Loucy (cell line): ENCODE results near the gene SCN11A.

Experiments used
- H2AFZ ChIP-seq: fragments of 200-600 bp; sonication (generic); 2 replicates; pipeline ENCODE4 v1.6.0; 2016; ENCODE audit warnings: antibody characterized with exemption, mild to moderate bottlenecking, low read length, moderate library complexity
- H3F3A ChIP-seq: fragments of 200-600 bp; 2 replicates; pipeline ENCODE4 v1.6.0; 2016; ENCODE audit warnings: antibody characterized with exemption, low read depth, mild to moderate bottlenecking
- H3K27me3 ChIP-seq: fragments of 200-600 bp; sonication (generic); 2 replicates; pipeline ENCODE4 v1.6.1; 2014; ENCODE audit warnings: low read length, mild to moderate bottlenecking; ENCODE audit not compliant: insufficient read depth, poor library complexity, severe bottlenecking
- H3K36me3 ChIP-seq: fragments of 200-600 bp; sonication (generic); 2 replicates; pipeline ENCODE4 v1.6.1; 2016; ENCODE audit warnings: low read length; ENCODE audit not compliant: insufficient read depth
- H3K4me1 ChIP-seq: fragments of 200-600 bp; sonication (generic); 2 replicates; pipeline ENCODE4 v1.5.1; 2014; ENCODE audit warnings: low read length, mild to moderate bottlenecking; ENCODE audit not compliant: insufficient read depth, poor library complexity, severe bottlenecking
- H3K4me2 ChIP-seq: fragments of 200-600 bp; sonication (generic); 2 replicates; pipeline ENCODE4 v1.6.0; 2014; ENCODE audit warnings: antibody characterized with exemption, low read length, low read depth, mild to moderate bottlenecking; ENCODE audit not compliant: poor library complexity, severe bottlenecking
- H3K4me3 ChIP-seq: fragments of 200-600 bp; sonication (generic); 2 replicates; pipeline ENCODE4 v1.5.1; 2014; ENCODE audit warnings: low read length, mild to moderate bottlenecking, mixed read lengths; ENCODE audit not compliant: poor library complexity, severe bottlenecking
- H3K79me2 ChIP-seq: fragments of 200-600 bp; sonication (generic); 2 replicates; pipeline ENCODE4 v1.6.1; 2014; ENCODE audit warnings: low read length; ENCODE audit not compliant: insufficient read depth
- H3K9ac ChIP-seq: fragments of 200-600 bp; sonication (generic); 2 replicates; pipeline ENCODE4 v1.6.0; 2014; ENCODE audit warnings: mild to moderate bottlenecking, low read depth, low read length, moderate library complexity; ENCODE audit not compliant: poor library complexity, severe bottlenecking
- H3K9me2 ChIP-seq: fragments of 200-600 bp; sonication (generic); replicated peaks from 2 replicates; pipeline ENCODE4 v1.6.1; 2016; ENCODE audit warnings: low read depth, low read length, mixed read lengths
- H3K9me3 ChIP-seq: fragments of 200-600 bp; sonication (generic); 2 replicates; pipeline ENCODE4 v1.6.1; 2014; ENCODE audit warnings: mild to moderate bottlenecking, antibody characterized with exemption, low read length, low read depth; ENCODE audit not compliant: insufficient read depth
- H4K20me1 ChIP-seq: fragments of 200-600 bp; sonication (generic); 2 replicates; pipeline ENCODE4 v1.6.0; 2014; ENCODE audit warnings: antibody characterized with exemption, low read length, mild to moderate bottlenecking; ENCODE audit not compliant: insufficient read depth, poor library complexity, severe bottlenecking
- CTCF ChIP-seq: fragments of 200-600 bp; sonication (generic); conservative IDR thresholded peaks from 2 replicates; pipeline ENCODE4 v1.5.1; 2014; ENCODE audit warnings: mild to moderate bottlenecking, antibody characterized with exemption, low read length
- EZH2phosphoT487 ChIP-seq: fragments of 200-600 bp; IDR thresholded peaks from 2 replicates; pipeline ENCODE4 v1.6.1; 2018; ENCODE audit warnings: antibody characterized with exemption, mild to moderate bottlenecking, moderate library complexity, borderline replicate concordance

Gene SCN11A

DNA sequence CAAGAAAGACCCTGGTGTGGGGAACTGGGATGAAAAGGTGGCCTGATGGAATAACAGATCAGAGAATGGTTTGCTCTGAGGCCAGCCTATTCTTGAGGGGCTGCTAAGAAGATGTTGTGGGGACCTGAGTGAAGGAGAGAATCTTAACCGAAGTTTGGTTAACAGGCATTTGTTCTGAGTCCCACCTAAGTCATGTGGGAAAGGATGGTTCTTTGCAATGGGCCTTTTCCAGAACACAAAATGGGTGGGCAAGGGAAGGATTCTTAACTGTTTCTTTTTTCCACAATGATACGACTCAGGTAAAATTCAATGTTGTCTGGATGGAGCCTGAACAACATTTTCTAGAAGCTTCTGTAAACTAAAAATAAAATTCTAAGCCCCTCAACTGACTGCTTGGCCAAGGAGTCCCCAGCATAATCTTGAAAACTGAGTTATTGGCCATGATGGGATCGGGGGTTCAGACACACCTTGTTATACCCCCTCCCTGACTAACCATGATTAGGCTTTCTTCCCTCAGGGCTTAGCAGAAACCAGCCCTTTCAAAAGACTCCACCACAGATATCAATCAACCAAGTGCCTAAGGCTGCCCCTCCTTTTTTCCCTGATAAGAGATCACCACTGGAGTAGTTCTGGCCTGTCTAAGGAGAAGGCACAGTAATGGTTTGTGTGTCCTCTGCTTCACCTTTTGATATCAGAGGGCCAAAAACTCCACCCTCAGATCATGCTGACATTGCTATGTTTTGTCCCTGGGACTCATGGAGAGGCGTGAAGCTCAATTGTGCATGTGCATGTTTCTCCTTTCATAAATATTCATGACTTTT lies 30.1 kb downstream of the SCN11A start:
- no peaks in the 10 kb centered on the region for H3K9me2 ChIP-seq

GRCh38 chr3:39021029-39021428 lies 30.7 kb downstream of the SCN11A start:
- no peaks in the 10 kb centered on the region for H3F3A ChIP-seq
- H3K4me1 ChIP-seq, result no peaks in the 10 kb centered on the region
- H3K4me2 ChIP-seq, result no peak overlapping the region
- H3K9ac ChIP-seq, result no peak overlapping the region
- H2AFZ ChIP-seq, result no peak overlapping the region
- no peaks in the 10 kb centered on the region for H3K9me2 ChIP-seq
- H3K79me2 ChIP-seq, result no peaks in the 10 kb centered on the region
- H3K4me3 ChIP-seq, result no peak overlapping the region
- H3K27me3 ChIP-seq, result peaks cover 7% of the 10 kb centered on the region
- no peaks in the 10 kb centered on the region for H3K36me3 ChIP-seq
- TF ChIP-seq CTCF, result no peak
- no peak for TF ChIP-seq EZH2phosphoT487
- no peaks in the 10 kb centered on the region for H4K20me1 ChIP-seq
- H3K9me3 ChIP-seq, result no peaks in the 10 kb centered on the region

More for the DNA sequence above, 30.1 kb downstream of the SCN11A start:
- Histone ChIP-seq H3K79me2 (no peaks in the 10 kb centered on the region), H2AFZ (no peak overlapping the region), H3F3A (no peaks in the 10 kb centered on the region), H3K27me3 (peaks cover 7% of the 10 kb centered on the region), H3K9ac (no peak overlapping the region), H3K4me3 (no peak overlapping the region), H3K4me2 (no peak overlapping the region), H3K4me1 (no peaks in the 10 kb centered on the region), H3K9me3 (no peaks in the 10 kb centered on the region), H4K20me1 (no peaks in the 10 kb centered on the region), H3K36me3 (no peaks in the 10 kb centered on the region)
- TF ChIP-seq CTCF (no peak), EZH2phosphoT487 (no peak)

DNA sequence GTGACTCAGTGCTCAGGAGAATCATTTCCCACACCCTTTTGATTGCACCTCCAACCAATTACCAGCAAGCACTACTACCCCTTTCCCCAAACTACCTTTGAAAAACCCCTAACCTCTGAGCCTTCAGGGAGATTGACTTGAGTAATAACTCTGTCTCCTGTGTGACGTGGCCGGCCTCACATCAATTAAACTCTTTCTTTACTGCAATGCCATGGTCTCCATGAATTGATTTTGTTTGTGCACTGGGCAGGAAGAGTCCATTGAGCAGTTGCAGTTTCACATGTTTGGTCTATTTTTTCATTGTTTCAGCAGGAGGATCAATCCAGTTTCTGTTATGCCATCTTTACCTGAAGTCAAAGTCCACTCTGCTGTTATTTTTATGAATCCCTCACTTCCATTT lies 32.4 kb downstream of the SCN11A start:
- Histone ChIP-seq H3K9me2 (no peaks in the 10 kb centered on the region), H3K4me2 (no peak overlapping the region), H3K9ac (no peak overlapping the region), H3K79me2 (no peaks in the 10 kb centered on the region), H3K4me1 (no peaks in the 10 kb centered on the region), H2AFZ (no peak overlapping the region), H3K9me3 (no peaks in the 10 kb centered on the region), H3F3A (no peaks in the 10 kb centered on the region), H3K36me3 (no peaks in the 10 kb centered on the region), H4K20me1 (no peaks in the 10 kb centered on the region), H3K4me3 (no peak overlapping the region), H3K27me3 (peaks cover 7% of the 10 kb centered on the region)
- no peak for TF ChIP-seq CTCF
